ENCODE results near the gene HSPA12A.

DNA sequence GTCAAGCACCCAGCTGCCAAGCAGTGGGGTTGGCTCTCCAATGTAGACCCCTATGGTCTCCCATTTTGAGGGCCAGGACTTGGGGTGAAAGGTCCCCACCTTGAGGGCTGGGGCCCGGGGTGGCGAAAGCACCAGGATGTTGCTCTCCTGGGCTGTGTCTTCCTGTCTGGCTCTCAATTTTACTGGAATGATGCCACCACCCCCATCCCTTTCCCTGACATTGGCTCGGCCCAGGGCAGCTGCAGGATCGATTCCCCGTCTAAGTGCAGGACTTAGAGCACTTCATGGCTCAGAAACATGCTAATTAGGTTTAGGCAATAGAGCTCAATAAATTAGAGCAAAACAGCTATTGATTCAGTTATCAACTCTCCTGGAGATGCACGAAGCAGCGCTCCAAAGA lies 27.0 kb upstream of the HSPA12A start:
- no peak for TF ChIP-seq CTCF (IDR thresholded peaks at IDR 0.05)
- no peak for TF ChIP-seq EP300 (IDR thresholded peaks at IDR 0.05)
- no peak for TF ChIP-seq POLR2A (IDR thresholded peaks at IDR 0.05)
- no peak for TF ChIP-seq POLR2AphosphoS5 (IDR thresholded peaks at IDR 0.05)

Measured in upper lobe of left lung (tissue), 4 donors.